ENCODE measurements around the gene DNALI1.

DNA sequence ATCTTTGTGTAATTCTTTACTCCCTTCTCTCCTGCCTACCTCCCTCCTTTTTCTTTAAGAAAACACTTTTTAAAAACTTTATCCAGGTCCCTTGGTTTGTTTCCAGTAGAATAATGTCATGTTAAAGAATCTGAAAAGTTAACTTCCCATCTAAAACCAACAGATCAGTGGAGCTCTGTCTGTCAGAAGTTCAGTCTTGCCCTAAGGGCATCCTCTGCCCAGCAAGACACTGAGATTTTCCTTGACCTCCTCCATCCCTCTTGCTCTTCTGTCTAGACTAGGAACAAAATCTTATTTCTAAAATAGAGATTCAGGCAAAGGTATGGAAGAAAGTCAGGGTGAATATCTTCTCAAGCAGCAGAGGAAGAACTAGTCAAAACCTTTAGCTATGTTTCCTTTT is 44.7 kb downstream of the DNALI1 start:
- TF ChIP-seq, protein P1, sequence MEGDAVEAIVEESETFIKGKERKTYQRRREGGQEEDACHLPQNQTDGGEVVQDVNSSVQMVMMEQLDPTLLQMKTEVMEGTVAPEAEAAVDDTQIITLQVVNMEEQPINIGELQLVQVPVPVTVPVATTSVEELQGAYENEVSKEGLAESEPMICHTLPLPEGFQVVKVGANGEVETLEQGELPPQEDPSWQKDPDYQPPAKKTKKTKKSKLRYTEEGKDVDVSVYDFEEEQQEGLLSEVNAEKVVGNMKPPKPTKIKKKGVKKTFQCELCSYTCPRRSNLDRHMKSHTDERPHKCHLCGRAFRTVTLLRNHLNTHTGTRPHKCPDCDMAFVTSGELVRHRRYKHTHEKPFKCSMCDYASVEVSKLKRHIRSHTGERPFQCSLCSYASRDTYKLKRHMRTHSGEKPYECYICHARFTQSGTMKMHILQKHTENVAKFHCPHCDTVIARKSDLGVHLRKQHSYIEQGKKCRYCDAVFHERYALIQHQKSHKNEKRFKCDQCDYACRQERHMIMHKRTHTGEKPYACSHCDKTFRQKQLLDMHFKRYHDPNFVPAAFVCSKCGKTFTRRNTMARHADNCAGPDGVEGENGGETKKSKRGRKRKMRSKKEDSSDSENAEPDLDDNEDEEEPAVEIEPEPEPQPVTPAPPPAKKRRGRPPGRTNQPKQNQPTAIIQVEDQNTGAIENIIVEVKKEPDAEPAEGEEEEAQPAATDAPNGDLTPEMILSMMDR (IDR thresholded peaks at IDR 0.05) = no peak
- no peak for TF ChIP-seq RFX5 (IDR thresholded peaks at IDR 0.05; ENCODE audit: low read length)
- no peak for TF ChIP-seq EZH2phosphoT487 (IDR thresholded peaks at IDR 0.05; ENCODE audit: borderline replicate concordance, low read depth)
- TF ChIP-seq, protein P2, sequence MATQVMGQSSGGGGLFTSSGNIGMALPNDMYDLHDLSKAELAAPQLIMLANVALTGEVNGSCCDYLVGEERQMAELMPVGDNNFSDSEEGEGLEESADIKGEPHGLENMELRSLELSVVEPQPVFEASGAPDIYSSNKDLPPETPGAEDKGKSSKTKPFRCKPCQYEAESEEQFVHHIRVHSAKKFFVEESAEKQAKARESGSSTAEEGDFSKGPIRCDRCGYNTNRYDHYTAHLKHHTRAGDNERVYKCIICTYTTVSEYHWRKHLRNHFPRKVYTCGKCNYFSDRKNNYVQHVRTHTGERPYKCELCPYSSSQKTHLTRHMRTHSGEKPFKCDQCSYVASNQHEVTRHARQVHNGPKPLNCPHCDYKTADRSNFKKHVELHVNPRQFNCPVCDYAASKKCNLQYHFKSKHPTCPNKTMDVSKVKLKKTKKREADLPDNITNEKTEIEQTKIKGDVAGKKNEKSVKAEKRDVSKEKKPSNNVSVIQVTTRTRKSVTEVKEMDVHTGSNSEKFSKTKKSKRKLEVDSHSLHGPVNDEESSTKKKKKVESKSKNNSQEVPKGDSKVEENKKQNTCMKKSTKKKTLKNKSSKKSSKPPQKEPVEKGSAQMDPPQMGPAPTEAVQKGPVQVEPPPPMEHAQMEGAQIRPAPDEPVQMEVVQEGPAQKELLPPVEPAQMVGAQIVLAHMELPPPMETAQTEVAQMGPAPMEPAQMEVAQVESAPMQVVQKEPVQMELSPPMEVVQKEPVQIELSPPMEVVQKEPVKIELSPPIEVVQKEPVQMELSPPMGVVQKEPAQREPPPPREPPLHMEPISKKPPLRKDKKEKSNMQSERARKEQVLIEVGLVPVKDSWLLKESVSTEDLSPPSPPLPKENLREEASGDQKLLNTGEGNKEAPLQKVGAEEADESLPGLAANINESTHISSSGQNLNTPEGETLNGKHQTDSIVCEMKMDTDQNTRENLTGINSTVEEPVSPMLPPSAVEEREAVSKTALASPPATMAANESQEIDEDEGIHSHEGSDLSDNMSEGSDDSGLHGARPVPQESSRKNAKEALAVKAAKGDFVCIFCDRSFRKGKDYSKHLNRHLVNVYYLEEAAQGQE (IDR thresholded peaks at IDR 0.05; ENCODE audit: low read depth, low read length) = no peak

Data from SK-N-SH (cell line).